Left ventricle myocardium superior (tissue), 1 donor: ENCODE measurements around the gene HEXB. TPM values are rescaled to one million over a fixed set of nuclear protein-coding genes. Genes with fewer than 3 reads are reported as not detected.
"Not testable (repeated sequence)": the region's sequence is repeated elsewhere in the genome, so short reads cannot be mapped to it uniquely, and the experiment has no call there.

Experiments used
- ATAC-seq: fragments of 200-7000 bp; cut with Tn5 transposase; one replicate; pipeline ENCODE4 v1.9.1; 2020; ENCODE audit warnings: mild to moderate bottlenecking, moderate library complexity
- DNase-seq: peaks from one replicate; pipeline ENCODE4 v3.0.0-alpha.2; 2020
- intact Hi-C: fragments of 100-400 bp; cut with micrococcal nuclease; formaldehyde crosslinking; loops from one replicate; pipeline ENCODE4 v1.11.0; 2022
- total RNA-seq: library from RNA; stranded (reverse); fragmentation: NEBNext Ultra II Directional; extraction: Animal tissue kit (Norgen Biotek cat#: 25700); gene quantifications from one replicate; pipeline ENCODE4 v1.2.1, GENCODE V29; 2021
- donor health status: DM: no; HTN: yes; CAD: no; lungs with severe emphysema.

HEXB gene
- total RNA-seq, 1 donor from 2014 or later: 87.1 TPM

DNA sequence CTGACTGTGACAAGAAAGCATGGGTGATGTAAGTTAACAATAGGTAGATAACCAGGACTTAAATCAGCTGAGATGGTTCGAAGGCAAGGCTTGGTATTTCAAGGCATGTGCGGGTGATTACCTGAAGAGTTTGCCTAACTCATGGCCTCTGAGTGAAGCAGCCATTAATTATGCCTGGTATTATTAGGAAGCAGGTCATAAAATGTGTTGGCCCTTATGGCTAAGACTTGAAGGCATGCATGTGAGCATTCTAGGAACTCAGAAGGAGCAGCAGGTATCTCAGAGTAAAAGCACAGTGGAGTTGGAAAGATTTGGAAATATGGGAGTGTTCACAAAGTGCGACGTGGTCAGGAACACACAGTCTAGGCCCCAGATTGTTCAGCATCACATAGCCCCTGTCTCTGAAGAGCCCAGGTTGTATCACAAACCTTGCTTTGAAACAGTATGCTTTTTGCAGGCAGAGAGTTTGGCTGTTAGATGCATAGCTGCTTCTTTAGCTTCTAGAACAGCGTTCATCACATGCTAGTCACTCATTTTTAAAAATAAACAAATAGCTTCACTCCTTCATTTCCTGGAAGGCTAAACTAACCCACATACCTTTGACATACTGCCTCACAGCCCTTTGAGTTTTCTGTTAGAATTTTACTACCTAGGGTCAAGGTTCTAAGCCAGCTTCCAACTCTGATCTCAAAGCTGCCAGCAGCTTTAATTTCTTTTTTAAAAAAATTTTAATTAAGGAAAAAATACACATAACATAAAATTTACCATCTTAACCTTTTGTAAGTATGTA lies 2.1 kb downstream of the HEXB start:
- ATAC-seq (no peak), DNase-seq (no peak)
- intact Hi-C loops: no loop called here

DNA sequence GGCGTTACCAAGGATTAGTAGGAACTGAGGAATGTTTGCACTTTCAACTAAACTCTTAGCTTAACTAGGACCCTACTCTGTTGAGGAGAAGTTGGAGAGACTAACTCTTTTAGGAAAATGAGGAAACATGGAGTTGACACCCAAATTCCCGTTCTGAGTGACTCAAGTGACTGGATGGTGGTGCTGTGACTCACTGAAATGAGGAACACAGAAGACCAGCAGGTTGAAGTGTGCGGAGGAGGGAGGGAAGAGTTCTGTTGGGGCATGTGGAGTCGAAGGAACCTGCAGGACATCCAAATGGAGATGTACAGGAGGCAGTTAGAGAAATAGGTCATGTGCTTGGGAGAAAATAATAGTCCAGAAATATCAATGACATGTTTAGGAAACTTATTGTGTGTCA lies 8.2 kb downstream of the HEXB start:
- DNase-seq (no peak), ATAC-seq (no peak)
- intact Hi-C loops: loop anchor here (10.0 kb wide), 1 partner anchor 202 kb away; no protein-coding TSS in a partner anchor

- no peak for ATAC-seq
- intact Hi-C loops: no loop called here
- DNase-seq: no peak
Observed at GRCh38 chr5:74717596-74717995, 32.6 kb downstream of the HEXB start.

- ATAC-seq (no peak), DNase-seq (no peak)
- intact Hi-C loops: no loop called here
Observed at GRCh38 chr5:74722271-74722670, 37.2 kb downstream of the HEXB start.

DNA sequence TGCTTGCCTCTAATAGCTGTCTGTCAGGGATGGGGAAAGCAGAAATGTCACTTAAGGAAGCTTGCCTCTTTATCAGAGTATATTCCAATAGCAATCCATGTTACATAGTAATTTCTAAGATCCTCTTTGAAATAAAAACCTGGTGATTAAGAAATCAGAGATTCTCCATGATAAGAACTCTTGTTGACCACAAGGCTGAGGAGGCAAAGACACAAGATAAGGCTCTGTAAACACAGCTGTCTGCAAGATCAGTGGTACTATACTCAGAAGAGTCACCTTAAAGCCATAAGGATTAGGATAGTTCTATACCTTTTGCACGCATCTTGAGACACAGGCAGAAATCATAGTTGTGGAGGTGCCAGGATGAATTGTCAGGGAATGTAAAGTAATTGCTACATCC lies 40.3 kb downstream of the HEXB start:
- intact Hi-C loops: no loop called here
- DNase-seq: no peak
- ATAC-seq: no peak

DNA sequence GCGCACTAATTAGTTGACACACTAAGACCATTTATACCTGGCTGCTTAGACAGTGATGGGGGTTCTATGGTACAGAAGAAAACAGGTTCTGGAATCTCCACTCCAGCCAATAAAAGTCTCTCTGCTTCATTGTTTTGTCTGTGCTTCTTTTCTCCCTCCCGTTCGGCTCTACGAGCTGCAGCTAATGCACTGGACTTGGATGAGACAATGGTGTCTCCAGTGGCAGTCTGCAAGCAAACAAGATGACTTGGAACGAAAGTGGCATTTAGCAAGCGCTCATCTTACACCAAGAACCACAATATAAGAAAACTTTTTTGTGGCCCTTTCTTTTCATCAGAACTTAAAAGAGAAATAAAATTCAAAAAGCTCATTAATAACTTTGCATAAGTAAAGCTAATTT lies 51.7 kb downstream of the HEXB start:
- DNase-seq (no peak), ATAC-seq (no peak)
- intact Hi-C loops: no loop called here

DNA sequence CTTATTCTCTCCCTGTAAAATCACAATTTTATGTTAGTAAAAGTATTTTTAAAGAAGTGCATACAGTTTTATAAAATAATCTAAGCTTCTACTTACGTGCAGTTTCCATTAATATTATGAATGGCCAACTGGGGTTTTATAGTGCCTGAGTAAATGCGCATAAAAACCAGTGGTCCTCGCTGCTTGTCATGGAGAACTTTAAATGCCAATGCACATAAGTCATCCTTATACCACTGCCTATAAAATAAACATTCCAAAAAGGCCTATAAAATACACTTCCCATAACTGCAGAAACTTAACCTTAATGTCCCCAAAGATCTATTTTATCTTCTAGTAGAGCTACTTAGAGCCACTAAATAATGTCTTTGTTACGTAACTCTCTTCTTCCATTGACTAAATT lies 53.4 kb downstream of the HEXB start:
- intact Hi-C loops: no loop called here
- ATAC-seq: no peak
- DNase-seq: no peak

GRCh38 chr5:74748742-74749141 lies 63.7 kb downstream of the HEXB start:
- ATAC-seq, intact Hi-C loops, DNase-seq: not testable (repeated sequence)

DNA sequence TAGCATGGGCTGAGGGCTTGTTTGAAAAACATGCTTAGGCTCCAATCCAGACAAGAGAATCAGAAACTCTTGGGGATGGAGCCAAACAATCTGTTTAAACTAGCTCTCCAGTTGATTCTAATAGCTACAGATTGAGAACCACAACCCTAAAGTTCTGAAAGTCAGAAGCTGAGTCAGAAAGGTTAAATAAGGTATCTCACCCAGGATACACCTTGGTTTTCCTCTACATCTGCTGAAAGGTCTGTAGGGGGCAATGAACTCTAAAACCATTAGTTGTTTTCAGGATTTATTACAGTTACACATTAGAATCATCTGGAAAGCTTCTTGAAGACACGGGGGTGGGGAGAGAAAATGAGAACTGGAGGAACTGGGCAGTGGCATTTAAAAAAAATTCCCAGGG lies 76.2 kb downstream of the HEXB start:
- intact Hi-C loops: no loop called here
- ATAC-seq (no peak), DNase-seq (no peak)

GRCh38 chr5:74762599-74762998 lies 77.6 kb downstream of the HEXB start:
- DNase-seq (no peak), ATAC-seq (no peak)
- intact Hi-C loops: no loop called here

DNA sequence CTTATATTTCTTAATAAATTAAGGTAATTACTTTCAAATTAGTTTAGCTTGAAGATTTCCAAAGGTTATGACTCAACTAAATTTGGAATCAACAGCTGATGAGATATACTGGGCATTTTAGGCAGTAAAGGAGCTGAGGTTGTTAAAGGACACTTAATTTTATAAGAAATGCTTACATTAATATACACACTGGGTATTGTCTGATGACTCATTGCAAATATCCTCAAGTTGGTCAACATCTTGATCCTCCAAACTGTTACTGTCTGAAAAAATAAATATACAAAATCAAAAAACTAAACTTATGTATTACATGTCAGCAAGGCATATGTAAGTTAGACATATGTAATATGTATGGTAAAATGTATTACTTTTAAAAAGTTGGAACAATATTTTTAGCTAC lies 78.5 kb downstream of the HEXB start:
- ATAC-seq: no peak
- no peak for DNase-seq
- intact Hi-C loops: no loop called here

GRCh38 chr5:74765201-74765600 lies 80.2 kb downstream of the HEXB start:
- DNase-seq (no peak), ATAC-seq (no peak)
- intact Hi-C loops: no loop called here

DNA sequence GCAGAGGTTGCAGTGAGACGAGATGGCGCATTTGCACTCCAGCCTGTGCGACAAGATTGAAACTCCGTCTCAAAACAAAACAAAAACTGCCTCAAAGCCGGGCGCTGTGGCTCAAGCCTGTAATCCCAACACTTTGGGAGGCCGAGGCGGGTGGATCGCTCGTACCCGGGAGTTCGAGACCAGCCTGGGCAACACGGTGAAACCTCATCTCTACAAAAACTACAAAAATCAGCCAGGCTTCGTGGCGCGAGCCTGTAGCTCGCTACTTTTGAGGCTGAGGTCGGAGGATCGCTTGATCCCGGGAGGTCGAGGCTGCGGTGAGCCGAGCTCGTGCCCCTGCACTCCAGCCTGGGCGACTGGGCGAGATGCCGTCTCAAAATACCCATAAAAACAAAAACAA lies 80.9 kb downstream of the HEXB start:
- ATAC-seq (no peak), DNase-seq (no peak)
- intact Hi-C loops: no loop called here

DNA sequence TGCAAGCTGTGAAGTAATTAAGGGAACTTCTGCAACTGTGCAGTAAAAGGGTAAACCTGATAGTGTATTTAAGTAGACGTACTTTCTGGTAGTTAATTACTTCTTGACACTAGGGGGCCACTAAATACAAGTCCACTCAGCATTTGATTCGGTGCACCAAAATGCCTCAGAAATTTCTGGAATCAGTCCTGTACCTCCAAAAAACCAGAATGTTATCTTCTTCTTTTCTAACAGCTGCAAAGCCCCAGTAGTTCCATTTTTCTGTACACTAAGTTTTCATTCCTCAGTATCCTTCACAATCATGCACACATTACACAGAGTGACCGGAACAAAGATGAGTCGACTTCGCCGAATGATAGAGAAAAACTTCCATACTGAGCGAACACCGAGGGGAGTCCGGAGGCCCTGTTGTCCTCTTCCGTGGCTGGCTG lies 81.4 kb downstream of the HEXB start:
- intact Hi-C loops: no loop called here
- ATAC-seq (peak; percentile 71), DNase-seq (no peak)

DNA sequence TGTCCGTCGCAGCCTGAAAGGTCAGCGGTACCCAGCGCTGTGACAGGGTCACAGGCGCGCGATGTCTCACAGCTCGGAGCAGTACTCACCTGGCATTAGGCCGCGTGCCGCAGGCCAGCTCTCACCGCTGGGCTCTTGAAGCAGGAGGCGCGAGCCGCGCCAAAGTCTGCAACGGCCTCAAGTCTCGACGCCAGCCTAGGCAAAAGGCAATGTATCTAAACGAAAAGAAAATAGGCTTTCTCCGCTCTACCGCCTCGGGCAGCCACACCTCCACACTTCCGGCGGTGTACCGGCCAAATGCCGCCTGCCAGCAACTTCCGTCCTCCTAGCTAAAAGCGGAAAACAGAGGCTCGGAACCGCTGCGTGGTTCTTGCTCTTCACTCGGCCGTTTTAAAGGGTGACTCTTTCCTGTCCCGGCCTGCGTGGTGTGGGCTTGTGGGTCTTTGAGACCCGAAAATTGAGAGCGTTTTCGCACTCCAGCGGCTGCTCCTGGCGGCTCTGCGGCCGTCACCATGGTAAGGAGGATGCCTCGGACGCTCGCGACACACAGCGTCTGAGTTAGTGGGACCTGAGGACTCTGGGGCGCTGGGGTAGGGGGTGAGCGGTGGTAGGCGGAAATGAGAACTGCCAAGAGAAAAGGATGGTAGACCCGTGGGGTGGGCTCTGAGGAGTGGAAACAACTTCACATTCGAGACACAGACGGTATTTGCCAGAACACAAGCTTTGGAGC lies 82.0 kb downstream of the HEXB start, which contains the start of the genes GFM2 and NSA2:
GFM2 (minus strand) TSS at position 269 of the 730 bp plus-strand sequence. CDS start 3,375 bp downstream, outside the sequence.
NSA2 (plus strand) TSS at position 401 of the 730 bp plus-strand sequence; CDS start at position 513, 112 bp downstream.
- ATAC-seq (peak; percentile 100), DNase-seq (peak; percentile 94)
- intact Hi-C loops: no loop called here

- ATAC-seq (peak; percentile 9), DNase-seq (no peak)
- intact Hi-C loops: no loop called here
Observed at GRCh38 chr5:74767579-74767913, 82.5 kb downstream of the HEXB start.

Other genes with a start within 250 kb of the HEXB start
- gene ENC1, start 44.5 kb upstream of the HEXB start, total RNA-seq: 2.7 TPM
- 41.1 TPM for gene GFM2, start 81.9 kb downstream of the HEXB start, total RNA-seq
- 52.3 TPM for gene NSA2, start 82.0 kb downstream of the HEXB start, total RNA-seq
- gene FAM169A, start 181.2 kb downstream of the HEXB start, total RNA-seq: 3.6 TPM